WTC11 (cell line): ENCODE data around the gene HNRNPUL2.

Experiments used
- ESRRA ChIP-seq: sonication (generic); formaldehyde crosslinking; IDR thresholded peaks from 2 replicates; pipeline ENCODE4 v1.8.1; 2022; ENCODE audit warnings: mild to moderate bottlenecking, missing genetic modification reagents, borderline replicate concordance
- ETV6 ChIP-seq: sonication (generic); formaldehyde crosslinking; IDR thresholded peaks from 2 replicates; pipeline ENCODE4 v1.8.1; 2022; ENCODE audit warnings: mild to moderate bottlenecking, missing genetic modification reagents
- GABPB1 ChIP-seq: sonication (generic); formaldehyde crosslinking; IDR thresholded peaks from 2 replicates; pipeline ENCODE4 v1.8.1; 2023; ENCODE audit warnings: mild to moderate bottlenecking, missing genetic modification reagents
- IRF2 ChIP-seq: sonication (generic); formaldehyde crosslinking; IDR thresholded peaks from 2 replicates; pipeline ENCODE4 v1.8.0; 2022; ENCODE audit warnings: low read depth, missing genetic modification reagents, borderline replicate concordance
- NR1H2 ChIP-seq: sonication (generic); formaldehyde crosslinking; IDR thresholded peaks from 2 replicates; pipeline ENCODE4 v1.9.0; 2021; ENCODE audit warnings: mild to moderate bottlenecking, moderate library complexity, missing genetic modification reagents
- NR3C1 ChIP-seq: sonication (generic); formaldehyde crosslinking; conservative IDR thresholded peaks from 2 replicates; pipeline ENCODE4 v1.8.1; 2023; ENCODE audit warnings: low read depth, mild to moderate bottlenecking, missing genetic modification reagents
- SP1 ChIP-seq: sonication (generic); formaldehyde crosslinking; conservative IDR thresholded peaks from 2 replicates; pipeline ENCODE4 v1.8.1; 2022; ENCODE audit warnings: missing genetic modification reagents
- TF ChIP-seq, protein P1 (sequence below): fragments of 200-600 bp; IDR thresholded peaks from 2 replicates; pipeline ENCODE4 v1.8.0; 2022; ENCODE audit warnings: antibody characterized with exemption
- TF ChIP-seq, protein P2 (sequence below): sonication (generic); formaldehyde crosslinking; conservative IDR thresholded peaks from 2 replicates; pipeline ENCODE4 v1.8.1; 2023; ENCODE audit warnings: mild to moderate bottlenecking, low read depth, missing genetic modification reagents, moderate library complexity
- TF ChIP-seq, protein P3 (sequence below): sonication (generic); formaldehyde crosslinking; IDR thresholded peaks from 2 replicates; pipeline ENCODE4 v1.8.0; 2022; ENCODE audit warnings: mild to moderate bottlenecking, missing genetic modification reagents
- TF ChIP-seq, protein P4 (sequence below): sonication (generic); formaldehyde crosslinking; IDR thresholded peaks from 2 replicates; pipeline ENCODE4 v1.8.1; 2022; ENCODE audit warnings: low read depth, mild to moderate bottlenecking, moderate library complexity, missing genetic modification reagents, borderline replicate concordance

DNA sequence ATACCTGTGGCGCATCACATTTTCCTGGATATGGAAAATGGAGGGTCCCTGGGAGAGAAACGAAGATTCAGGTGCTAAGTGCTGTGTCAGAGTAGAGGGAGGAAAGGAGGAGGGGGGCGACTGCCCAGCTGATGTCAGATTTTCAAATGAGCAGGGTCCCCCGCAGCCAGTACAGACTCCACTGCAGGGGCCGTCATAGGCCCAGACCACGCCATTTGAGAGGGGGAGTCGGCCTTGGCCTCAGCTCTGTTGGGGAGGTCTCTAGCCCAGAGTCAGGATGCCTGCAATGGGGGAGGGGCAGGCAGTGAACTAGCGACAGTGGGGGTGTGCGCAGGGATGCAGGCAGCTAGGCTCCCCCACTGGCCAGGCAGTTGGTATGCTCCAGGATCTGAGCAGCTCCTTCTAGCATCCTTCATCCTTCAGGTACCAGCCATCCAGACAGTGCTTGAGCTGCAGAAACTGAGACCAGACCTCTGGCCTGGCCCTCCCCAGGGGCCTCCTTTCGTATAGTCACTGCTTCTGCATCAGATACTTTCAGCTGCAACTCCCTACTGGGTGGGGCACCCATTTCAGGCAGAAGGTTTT, 19.9 kb downstream of the HNRNPUL2 start, which contains the start of the genes BSCL2 and GNG3:
- TF ChIP-seq, protein P1, sequence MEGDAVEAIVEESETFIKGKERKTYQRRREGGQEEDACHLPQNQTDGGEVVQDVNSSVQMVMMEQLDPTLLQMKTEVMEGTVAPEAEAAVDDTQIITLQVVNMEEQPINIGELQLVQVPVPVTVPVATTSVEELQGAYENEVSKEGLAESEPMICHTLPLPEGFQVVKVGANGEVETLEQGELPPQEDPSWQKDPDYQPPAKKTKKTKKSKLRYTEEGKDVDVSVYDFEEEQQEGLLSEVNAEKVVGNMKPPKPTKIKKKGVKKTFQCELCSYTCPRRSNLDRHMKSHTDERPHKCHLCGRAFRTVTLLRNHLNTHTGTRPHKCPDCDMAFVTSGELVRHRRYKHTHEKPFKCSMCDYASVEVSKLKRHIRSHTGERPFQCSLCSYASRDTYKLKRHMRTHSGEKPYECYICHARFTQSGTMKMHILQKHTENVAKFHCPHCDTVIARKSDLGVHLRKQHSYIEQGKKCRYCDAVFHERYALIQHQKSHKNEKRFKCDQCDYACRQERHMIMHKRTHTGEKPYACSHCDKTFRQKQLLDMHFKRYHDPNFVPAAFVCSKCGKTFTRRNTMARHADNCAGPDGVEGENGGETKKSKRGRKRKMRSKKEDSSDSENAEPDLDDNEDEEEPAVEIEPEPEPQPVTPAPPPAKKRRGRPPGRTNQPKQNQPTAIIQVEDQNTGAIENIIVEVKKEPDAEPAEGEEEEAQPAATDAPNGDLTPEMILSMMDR: no peak
- TF ChIP-seq SP1 (CRISPR knock-in tag) (peak; percentile 90), ETV6 (CRISPR knock-in tag) (peak; percentile 87), ESRRA (CRISPR knock-in tag) (no peak), NR3C1 (no peak), GABPB1 (CRISPR knock-in tag) (no peak), IRF2 (no peak), NR1H2 (CRISPR knock-in tag) (no peak)
- TF ChIP-seq, protein P2, sequence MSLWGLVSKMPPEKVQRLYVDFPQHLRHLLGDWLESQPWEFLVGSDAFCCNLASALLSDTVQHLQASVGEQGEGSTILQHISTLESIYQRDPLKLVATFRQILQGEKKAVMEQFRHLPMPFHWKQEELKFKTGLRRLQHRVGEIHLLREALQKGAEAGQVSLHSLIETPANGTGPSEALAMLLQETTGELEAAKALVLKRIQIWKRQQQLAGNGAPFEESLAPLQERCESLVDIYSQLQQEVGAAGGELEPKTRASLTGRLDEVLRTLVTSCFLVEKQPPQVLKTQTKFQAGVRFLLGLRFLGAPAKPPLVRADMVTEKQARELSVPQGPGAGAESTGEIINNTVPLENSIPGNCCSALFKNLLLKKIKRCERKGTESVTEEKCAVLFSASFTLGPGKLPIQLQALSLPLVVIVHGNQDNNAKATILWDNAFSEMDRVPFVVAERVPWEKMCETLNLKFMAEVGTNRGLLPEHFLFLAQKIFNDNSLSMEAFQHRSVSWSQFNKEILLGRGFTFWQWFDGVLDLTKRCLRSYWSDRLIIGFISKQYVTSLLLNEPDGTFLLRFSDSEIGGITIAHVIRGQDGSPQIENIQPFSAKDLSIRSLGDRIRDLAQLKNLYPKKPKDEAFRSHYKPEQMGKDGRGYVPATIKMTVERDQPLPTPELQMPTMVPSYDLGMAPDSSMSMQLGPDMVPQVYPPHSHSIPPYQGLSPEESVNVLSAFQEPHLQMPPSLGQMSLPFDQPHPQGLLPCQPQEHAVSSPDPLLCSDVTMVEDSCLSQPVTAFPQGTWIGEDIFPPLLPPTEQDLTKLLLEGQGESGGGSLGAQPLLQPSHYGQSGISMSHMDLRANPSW: no peak
- TF ChIP-seq, protein P3, sequence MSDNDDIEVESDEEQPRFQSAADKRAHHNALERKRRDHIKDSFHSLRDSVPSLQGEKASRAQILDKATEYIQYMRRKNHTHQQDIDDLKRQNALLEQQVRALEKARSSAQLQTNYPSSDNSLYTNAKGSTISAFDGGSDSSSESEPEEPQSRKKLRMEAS (CRISPR knock-in tag): peak; percentile 63; the same call in 1 of the 2 replicates
- TF ChIP-seq, protein P4, sequence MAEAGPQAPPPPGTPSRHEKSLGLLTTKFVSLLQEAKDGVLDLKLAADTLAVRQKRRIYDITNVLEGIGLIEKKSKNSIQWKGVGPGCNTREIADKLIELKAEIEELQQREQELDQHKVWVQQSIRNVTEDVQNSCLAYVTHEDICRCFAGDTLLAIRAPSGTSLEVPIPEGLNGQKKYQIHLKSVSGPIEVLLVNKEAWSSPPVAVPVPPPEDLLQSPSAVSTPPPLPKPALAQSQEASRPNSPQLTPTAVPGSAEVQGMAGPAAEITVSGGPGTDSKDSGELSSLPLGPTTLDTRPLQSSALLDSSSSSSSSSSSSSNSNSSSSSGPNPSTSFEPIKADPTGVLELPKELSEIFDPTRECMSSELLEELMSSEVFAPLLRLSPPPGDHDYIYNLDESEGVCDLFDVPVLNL: no peak
